Vagina (tissue), 2 donors: Measurements from ENCODE around the gene CLRN2. TPM values are rescaled to one million over a fixed set of nuclear protein-coding genes. Genes with fewer than 3 reads are reported as not detected.

ENCODE experiments used
- DNase-seq, 2 donors: peaks; one replicate each; pipeline ENCODE4 v3.0.0-alpha.2; 2017; ENCODE audit errors: extremely low spot score in 2 of 2
- H3K27ac ChIP-seq: fragments of 200-600 bp; sonication (generic); one replicate; pipeline ENCODE4 v1.5.1; 2019
- H3K27me3 ChIP-seq: fragments of 200-600 bp; sonication (generic); one replicate; pipeline ENCODE4 v1.5.1; 2019
- H3K36me3 ChIP-seq, 2 donors: fragments of 200-600 bp; sonication (generic); one replicate each; pipeline ENCODE4 v1.5.1; 2017 to 2019
- H3K4me1 ChIP-seq: fragments of 200-600 bp; sonication (generic); one replicate; pipeline ENCODE4 v1.5.1; 2019
- H3K4me3 ChIP-seq, 2 donors: fragments of 200-600 bp; sonication (generic); 1 replicate in 1 of 2; 2 replicates in 1 of 2; pipeline ENCODE4 v1.5.1; 2016 to 2019
- H3K9me3 ChIP-seq: fragments of 200-600 bp; sonication (generic); one replicate; pipeline ENCODE4 v1.5.1; 2019
- POLR2A ChIP-seq, 2 donors: fragments of 450-650 bp; IDR thresholded peaks; one replicate each; pipeline ENCODE4 v1.6.1; 2017; ENCODE audit warnings: antibody characterized with exemption in 2 of 2, mild to moderate bottlenecking in 2 of 2, moderate library complexity in 2 of 2
- POLR2AphosphoS5 ChIP-seq, 2 donors: sonication (generic); formaldehyde crosslinking; IDR thresholded peaks; one replicate each; pipeline ENCODE4 v1.9.0; 2017; ENCODE audit warnings: antibody characterized with exemption in 2 of 2, mild to moderate bottlenecking in 2 of 2, low read depth in 1 of 2; ENCODE audit not compliant: insufficient read depth in 1 of 2
- intact Hi-C: fragments of 100-400 bp; cut with DNase I; formaldehyde crosslinking; loops from one replicate; pipeline ENCODE4 v1.15.1; 2023
- total RNA-seq: library from RNA; depleted of rRNA; stranded (reverse); fragments of >200 nt; gene quantifications from one replicate; pipeline ENCODE4 v1.2.3, GENCODE V29; 2016
- TF ChIP-seq, protein P1 (sequence below), 3 experiments: fragments of 450-650 bp in 2 of 3; fragments of 200-600 bp in 1 of 3; sonication (generic) in 1 of 3; IDR thresholded peaks; one replicate each; pipeline ENCODE4 v1.5.1; 2017 to 2019; ENCODE audit warnings: antibody characterized with exemption in 3 of 3, mild to moderate bottlenecking in 2 of 3, moderate library complexity in 2 of 3

CLRN2 gene
- total RNA-seq, 1 donor from 2014 or later = not detected

DNA sequence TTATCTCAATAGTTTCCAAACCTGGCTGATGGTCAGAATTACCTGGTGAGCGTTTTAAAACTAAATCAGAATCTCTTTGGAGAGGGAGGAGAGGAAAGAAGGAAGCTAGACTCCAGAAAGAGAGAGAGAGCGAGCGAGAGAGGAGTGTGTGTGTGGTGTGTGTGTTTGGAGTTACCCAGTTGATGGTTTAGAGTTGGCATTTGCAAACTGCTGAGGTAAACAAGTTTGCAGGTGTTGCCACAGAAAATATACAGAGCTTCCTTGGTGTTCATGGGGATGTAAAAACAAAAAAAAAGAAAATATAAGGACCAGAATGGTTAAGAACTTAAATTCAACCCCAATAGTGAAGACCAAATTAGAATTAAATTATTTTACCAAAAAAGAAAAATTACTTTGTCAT is 35.6 kb downstream of the CLRN2 start:
- H3K27ac ChIP-seq = no peak overlapping the region
- H3K9me3 ChIP-seq = no peaks in the 10 kb centered on the region
- DNase-seq = no peak
- intact Hi-C loops = no loop called here
- H3K4me1 ChIP-seq = no peaks in the 10 kb centered on the region
- no peak overlapping the region for H3K4me3 ChIP-seq
- H3K27me3 ChIP-seq = no peaks in the 10 kb centered on the region
- no peaks in the 10 kb centered on the region for H3K36me3 ChIP-seq
- no peak for TF ChIP-seq POLR2A (IDR thresholded peaks at IDR 0.05)
- TF ChIP-seq, protein P1, sequence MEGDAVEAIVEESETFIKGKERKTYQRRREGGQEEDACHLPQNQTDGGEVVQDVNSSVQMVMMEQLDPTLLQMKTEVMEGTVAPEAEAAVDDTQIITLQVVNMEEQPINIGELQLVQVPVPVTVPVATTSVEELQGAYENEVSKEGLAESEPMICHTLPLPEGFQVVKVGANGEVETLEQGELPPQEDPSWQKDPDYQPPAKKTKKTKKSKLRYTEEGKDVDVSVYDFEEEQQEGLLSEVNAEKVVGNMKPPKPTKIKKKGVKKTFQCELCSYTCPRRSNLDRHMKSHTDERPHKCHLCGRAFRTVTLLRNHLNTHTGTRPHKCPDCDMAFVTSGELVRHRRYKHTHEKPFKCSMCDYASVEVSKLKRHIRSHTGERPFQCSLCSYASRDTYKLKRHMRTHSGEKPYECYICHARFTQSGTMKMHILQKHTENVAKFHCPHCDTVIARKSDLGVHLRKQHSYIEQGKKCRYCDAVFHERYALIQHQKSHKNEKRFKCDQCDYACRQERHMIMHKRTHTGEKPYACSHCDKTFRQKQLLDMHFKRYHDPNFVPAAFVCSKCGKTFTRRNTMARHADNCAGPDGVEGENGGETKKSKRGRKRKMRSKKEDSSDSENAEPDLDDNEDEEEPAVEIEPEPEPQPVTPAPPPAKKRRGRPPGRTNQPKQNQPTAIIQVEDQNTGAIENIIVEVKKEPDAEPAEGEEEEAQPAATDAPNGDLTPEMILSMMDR (IDR thresholded peaks at IDR 0.05) = no peak
- TF ChIP-seq POLR2AphosphoS5 (IDR thresholded peaks at IDR 0.05; ENCODE audit: insufficient read depth in 1 of 2, low read depth in 1 of 2) = no peak

DNA sequence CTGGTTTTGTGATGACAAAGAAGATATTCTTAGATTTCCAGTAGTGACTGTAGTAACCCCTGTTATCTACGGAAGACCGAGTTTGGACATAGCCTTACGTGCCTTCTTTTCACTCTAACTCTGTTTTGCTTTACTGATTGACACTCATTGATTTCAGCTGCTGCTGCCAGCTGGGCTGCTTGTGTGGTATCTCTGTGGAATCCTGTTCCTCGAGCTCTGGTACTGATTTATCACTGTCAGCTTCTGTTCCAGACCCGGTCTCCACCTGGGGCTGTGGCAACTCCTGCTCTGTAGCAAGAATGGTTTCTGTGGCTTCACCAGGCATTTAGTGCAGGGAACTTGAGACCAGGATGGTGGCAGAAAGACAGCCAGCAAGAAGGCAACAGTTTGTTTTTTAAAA is 37.5 kb downstream of the CLRN2 start:
- H3K27me3 ChIP-seq = no peaks in the 10 kb centered on the region
- no peak for DNase-seq
- no peaks in the 10 kb centered on the region for H3K9me3 ChIP-seq
- H3K4me1 ChIP-seq = no peaks in the 10 kb centered on the region
- H3K27ac ChIP-seq = no peak overlapping the region
- no peaks in the 10 kb centered on the region for H3K36me3 ChIP-seq
- TF ChIP-seq POLR2AphosphoS5 (IDR thresholded peaks at IDR 0.05; ENCODE audit: insufficient read depth in 1 of 2, low read depth in 1 of 2) (no peak), POLR2A (IDR thresholded peaks at IDR 0.05) (no peak)
- TF ChIP-seq, protein P1 (IDR thresholded peaks at IDR 0.05) = no peak
- intact Hi-C loops = no loop called here
- H3K4me3 ChIP-seq = no peak overlapping the region

DNA sequence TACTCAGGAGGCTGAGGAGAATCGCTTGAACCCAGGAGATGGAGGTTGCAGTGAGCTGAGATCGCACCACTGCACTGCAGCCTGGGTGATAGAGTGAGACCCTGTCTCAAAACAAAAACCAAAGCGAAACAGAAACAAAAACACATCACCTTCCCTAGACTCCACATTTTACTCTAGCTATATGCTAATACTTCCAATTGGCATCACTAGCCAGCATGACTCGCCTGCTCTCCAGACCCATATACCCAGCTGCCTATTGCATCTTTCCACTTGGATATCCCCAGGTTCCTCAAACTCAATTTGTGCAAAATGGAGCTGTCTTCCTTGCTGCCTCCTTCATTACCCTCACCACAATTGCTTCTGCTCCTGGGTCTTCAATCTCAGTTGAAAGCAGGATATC is 39.6 kb downstream of the CLRN2 start:
- H3K27ac ChIP-seq = no peak overlapping the region
- H3K4me1 ChIP-seq = no peaks in the 10 kb centered on the region
- no peak for DNase-seq
- H3K36me3 ChIP-seq = no peaks in the 10 kb centered on the region
- H3K4me3 ChIP-seq = no peak overlapping the region
- intact Hi-C loops = no loop called here
- TF ChIP-seq, protein P1 (IDR thresholded peaks at IDR 0.05) = no peak
- TF ChIP-seq POLR2AphosphoS5 (IDR thresholded peaks at IDR 0.05; ENCODE audit: insufficient read depth in 1 of 2, low read depth in 1 of 2) = no peak
- no peaks in the 10 kb centered on the region for H3K9me3 ChIP-seq
- H3K27me3 ChIP-seq = no peaks in the 10 kb centered on the region

DNA sequence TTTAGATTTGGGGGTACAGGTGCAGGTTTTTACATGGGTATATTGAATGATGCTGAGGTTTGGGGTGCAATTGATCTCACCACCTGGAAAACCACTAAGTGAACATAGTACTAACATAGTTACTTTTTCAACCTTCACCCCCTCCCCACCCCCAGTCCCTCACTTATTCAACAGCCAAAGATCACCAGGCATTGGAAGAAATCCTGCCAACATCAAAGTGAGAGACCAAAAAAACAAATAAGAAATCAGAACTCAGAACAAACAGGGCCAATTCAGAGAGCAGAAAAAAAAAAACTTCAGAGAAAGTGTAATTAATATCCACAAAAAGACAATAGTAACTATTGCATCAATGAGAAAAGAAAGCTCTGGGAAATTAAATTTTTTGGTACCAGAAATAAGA is 41.5 kb downstream of the CLRN2 start:
- no peak for TF ChIP-seq POLR2AphosphoS5 (IDR thresholded peaks at IDR 0.05; ENCODE audit: insufficient read depth in 1 of 2, low read depth in 1 of 2)
- no peak for TF ChIP-seq POLR2A (IDR thresholded peaks at IDR 0.05)
- TF ChIP-seq, protein P1 (IDR thresholded peaks at IDR 0.05) = no peak
- no peaks in the 10 kb centered on the region for H3K27me3 ChIP-seq
- H3K4me3 ChIP-seq = no peak overlapping the region
- no peaks in the 10 kb centered on the region for H3K9me3 ChIP-seq
- H3K36me3 ChIP-seq = no peaks in the 10 kb centered on the region
- intact Hi-C loops = no loop called here
- no peak overlapping the region for H3K27ac ChIP-seq
- no peaks in the 10 kb centered on the region for H3K4me1 ChIP-seq
- DNase-seq = no peak

DNA sequence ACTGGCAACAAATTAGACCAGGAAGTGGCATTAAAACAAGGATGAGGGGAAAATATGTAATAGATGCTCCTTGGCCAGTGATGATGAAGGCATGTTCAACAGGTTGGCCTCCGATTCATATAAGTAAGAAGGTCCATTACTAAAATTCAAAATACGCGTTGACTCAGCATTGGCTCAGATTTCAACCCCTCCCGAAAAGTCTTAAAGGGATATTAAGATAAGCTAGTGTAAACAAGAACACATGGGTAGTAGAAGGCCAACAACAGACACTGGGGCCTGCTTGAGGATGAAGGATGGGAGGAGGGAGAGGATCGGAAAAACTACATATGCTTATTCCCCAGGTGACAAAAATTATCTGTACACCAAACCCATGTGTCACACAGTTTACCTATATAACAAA is 42.9 kb downstream of the CLRN2 start:
- no peak for DNase-seq
- TF ChIP-seq, protein P1 (IDR thresholded peaks at IDR 0.05) = no peak
- TF ChIP-seq POLR2A (IDR thresholded peaks at IDR 0.05) (no peak), POLR2AphosphoS5 (IDR thresholded peaks at IDR 0.05; ENCODE audit: insufficient read depth in 1 of 2, low read depth in 1 of 2) (no peak)
- Histone ChIP-seq H3K9me3 (no peaks in the 10 kb centered on the region), H3K27ac (no peak overlapping the region), H3K36me3 (no peaks in the 10 kb centered on the region), H3K4me3 (no peak overlapping the region), H3K4me1 (no peaks in the 10 kb centered on the region), H3K27me3 (no peaks in the 10 kb centered on the region)
- intact Hi-C loops = no loop called here
